GM12878 (cell line): ENCODE data around the gene ACSS1. TPM values are rescaled to one million over a fixed set of nuclear protein-coding genes. Genes with fewer than 3 reads are reported as not detected.

Source experiments
- ATAC-seq: fragments of 200-7000 bp; cut with Tn5 transposase; 3 replicates; pipeline ENCODE4 v1.9.1; 2020; ENCODE audit warnings: mild to moderate bottlenecking, moderate library complexity
- BruUV-seq: library from RNA; stranded (reverse); fragments of 400-500 nt; replicated peaks from 2 replicates; lab custom pipeline; 2021; lab: Mats Ljungman, UMichigan
- CTCF ChIA-PET: fragments of 300-600 bp; sonication (Branson Sonifier 250); formaldehyde crosslinking; extraction: SDS; loops from one replicate; lab custom pipeline; 2021; ENCODE audit warnings: inconsistent platforms; lab: Yijun Ruan, JAX
- POLR2A ChIA-PET: fragments of 350-600 bp; formaldehyde crosslinking; extraction: SDS; loops from one replicate; lab custom pipeline; 2021; ENCODE audit warnings: inconsistent platforms; lab: Charles Lee
- RAD21 ChIA-PET: fragments of 300-600 bp; sonication (Branson Sonifier 250); formaldehyde crosslinking; loops from one replicate; lab custom pipeline; 2023; ENCODE audit warnings: antibody characterized with exemption; ENCODE audit not compliant: unreplicated experiment; lab: Charles Lee
- SMC1A ChIA-PET: fragments of 300-600 bp; sonication (Branson Sonifier 250); formaldehyde crosslinking; loops from one replicate; lab custom pipeline; 2023; ENCODE audit not compliant: unreplicated experiment, uncharacterized antibody; lab: Charles Lee
- DNase-seq: peaks from one replicate; pipeline ENCODE4 v3.0.0-alpha.2; 2011; ENCODE audit warnings: low read depth, low spot score
- FAIRE-seq: peaks from 3 replicates; lab custom pipeline; 2011; peaks lifted over from hg19 to GRCh38; lab: Jason Lieb, UNC
- H2AFZ ChIP-seq: 2 replicates; pipeline ENCODE4 v1.6.0; 2011; ENCODE audit warnings: low read depth, low read length, control low read depth; ENCODE audit not compliant: control insufficient read depth
- H3K27ac ChIP-seq: 2 replicates; pipeline ENCODE4 v1.5.1; 2011; ENCODE audit warnings: control low read depth; ENCODE audit not compliant: control insufficient read depth, insufficient read depth
- H3K27me3 ChIP-seq, 2 experiments: replicated peaks in 1 of 2; 2 replicates each; pipeline versions ENCODE4 v1.6.0 to v1.6.1; 2011; ENCODE audit warnings: low read length in 1 of 2; ENCODE audit not compliant: control insufficient read depth in 2 of 2, insufficient read depth in 2 of 2
- H3K36me3 ChIP-seq, 2 experiments: 2 replicates each; pipeline ENCODE4 v1.5.1; 2011; ENCODE audit warnings: low read length in 1 of 2; ENCODE audit not compliant: control insufficient read depth in 2 of 2, insufficient read depth in 2 of 2
- H3K4me1 ChIP-seq: 2 replicates; pipeline ENCODE4 v1.6.1; 2011; ENCODE audit warnings: mild to moderate bottlenecking, low read length, moderate library complexity, mixed read lengths; ENCODE audit not compliant: control insufficient read depth, insufficient read depth
- H3K4me2 ChIP-seq: 2 replicates; pipeline ENCODE4 v1.6.0; 2011; ENCODE audit warnings: control low read depth; ENCODE audit not compliant: control insufficient read depth, insufficient read depth
- H3K4me3 ChIP-seq: fragments of 200-600 bp; sonication (generic); 2 replicates; pipeline ENCODE4 v1.5.1; 2016
- H3K79me2 ChIP-seq: 2 replicates; pipeline ENCODE4 v1.6.0; 2011; ENCODE audit warnings: low read length; ENCODE audit not compliant: control insufficient read depth, insufficient read depth
- H3K9ac ChIP-seq: 2 replicates; pipeline ENCODE4 v1.8.0; 2011; ENCODE audit warnings: low read length, control low read depth, mixed read lengths; ENCODE audit not compliant: control insufficient read depth, insufficient read depth
- H3K9me3 ChIP-seq: replicated peaks from 3 replicates; pipeline ENCODE4 v1.5.1; 2011; ENCODE audit warnings: mild to moderate bottlenecking, low read length; ENCODE audit not compliant: control insufficient read depth, insufficient read depth
- H4K20me1 ChIP-seq: 2 replicates; pipeline ENCODE4 v1.6.0; 2011; ENCODE audit not compliant: control insufficient read depth, insufficient read depth
- BCL3 ChIP-seq: IDR thresholded peaks from 2 replicates; pipeline ENCODE4 v1.6.1; 2011; ENCODE audit warnings: borderline replicate concordance, low read depth, mild to moderate bottlenecking, moderate library complexity, low read length; ENCODE audit not compliant: insufficient read depth, poor library complexity, severe bottlenecking
- CBFB ChIP-seq: IDR thresholded peaks from 2 replicates; pipeline ENCODE4 v1.6.1; 2016; ENCODE audit warnings: antibody characterized with exemption, low read depth
- CEBPB ChIP-seq, 2 experiments: fragments of 150-350 bp in 1 of 2; IDR thresholded peaks; 2 replicates each; pipeline ENCODE4 v1.6.1; 2012 to 2014; ENCODE audit warnings: low read depth in 2 of 2, low read length in 2 of 2, borderline replicate concordance in 1 of 2, inconsistent platforms in 1 of 2
- CUX1 ChIP-seq: IDR thresholded peaks from 2 replicates; pipeline ENCODE4 v1.6.1; 2012; ENCODE audit warnings: improper control_type of control experiment, low read depth, low read length; ENCODE audit not compliant: insufficient replicate concordance
- DPF2 ChIP-seq: fragments of 450-650 bp; IDR thresholded peaks from 2 replicates; pipeline ENCODE4 v1.6.1; 2017; ENCODE audit warnings: mild to moderate bottlenecking
- E4F1 ChIP-seq: fragments of 450-650 bp; IDR thresholded peaks from 2 replicates; pipeline ENCODE4 v1.6.1; 2018; ENCODE audit warnings: borderline replicate concordance, mild to moderate bottlenecking; ENCODE audit not compliant: partially characterized antibody
- EZH2 ChIP-seq: IDR thresholded peaks from 2 replicates; pipeline ENCODE4 v1.6.1; 2012; ENCODE audit warnings: low read depth, mild to moderate bottlenecking, control low read depth, inconsistent platforms, low read length, borderline replicate concordance; ENCODE audit not compliant: control insufficient read depth
- NFIC ChIP-seq: IDR thresholded peaks from 2 replicates; pipeline ENCODE4 v1.6.1; 2012; ENCODE audit warnings: low read depth, mild to moderate bottlenecking, inconsistent platforms, low read length, moderate library complexity
- POLR2A ChIP-seq: IDR thresholded peaks from 2 replicates; pipeline ENCODE4 v1.6.1; 2011; ENCODE audit warnings: low read depth, mild to moderate bottlenecking, low read length
- RAD21 ChIP-seq: IDR thresholded peaks from 2 replicates; pipeline ENCODE4 v1.6.1; 2011; ENCODE audit warnings: mild to moderate bottlenecking, low read depth, low read length, moderate library complexity; ENCODE audit not compliant: insufficient read depth
- RBBP5 ChIP-seq: fragments of 200-600 bp; sonication (generic); conservative IDR thresholded peaks from 2 replicates; pipeline ENCODE4 v1.6.1; 2016
- SUPT20H ChIP-seq: IDR thresholded peaks from 2 replicates; pipeline ENCODE4 v1.6.1; 2011; ENCODE audit warnings: low read depth, mild to moderate bottlenecking, low read length, moderate library complexity, borderline replicate concordance; ENCODE audit not compliant: control insufficient read depth
- ZNF384 ChIP-seq: IDR thresholded peaks from 2 replicates; pipeline ENCODE4 v1.6.1; 2012; ENCODE audit warnings: low read depth, mild to moderate bottlenecking, low read length, improper control_type of control experiment, borderline replicate concordance
- WGBS: methylation state at CpG from one replicate; pipeline ENCODE4 v1.1.6; 2016; ENCODE audit warnings: low lambda C conversion rate; ENCODE audit not compliant: insufficient replicate concordance, insufficient coverage; ENCODE audit errors: missing lambda C conversion rate; 5-methylcytosine and 5-hydroxymethylcytosine counted together
- in situ Hi-C: fragments of 300-500 bp; cut with MboI; formaldehyde crosslinking; loops from 9 replicates; pipeline ENCODE4 v1.14.3; 2018; ENCODE audit warnings: mixed read lengths
- intact Hi-C: fragments of 100-400 bp; cut with micrococcal nuclease; formaldehyde crosslinking; loops from one replicate; pipeline ENCODE4 v1.14.2; 2022; ENCODE audit not compliant: unreplicated experiment
- polyA plus RNA-seq, 11 experiments: library from polyadenylated mRNA; depleted of rRNA in 4 of 11; unstranded in 6 of 11; stranded (reverse) in 5 of 11; fragments of >200 nt; fragmentation: Nextera tagmentation in 4 of 11; fragmentation: Illumina TruSeq in 1 of 11; extraction: Ambion mirVana in 4 of 11; extraction: Trizol in 1 of 11; gene quantifications; 1 replicate in 1 of 11; 2 replicates in 10 of 11; pipeline versions ENCODE4 v1.2.1 to v1.2.3, GENCODE V29; 2011 to 2016; ENCODE audit warnings: inconsistent platforms in 2 of 11, missing spikeins in 2 of 11, low read depth in 1 of 11
- total RNA-seq, 4 experiments: library from RNA; depleted of rRNA in 3 of 4; stranded (reverse); fragments of >200 nt in 3 of 4; fragmentation: Illumina TruSeq in 1 of 4; extraction: Trizol in 1 of 4; gene quantifications; 2 replicates each; pipeline versions ENCODE4 v1.2.1 to v1.2.3, GENCODE V29; 2013 to 2021
- TF ChIP-seq, protein P1 (sequence below): IDR thresholded peaks from 2 replicates; pipeline ENCODE4 v1.6.1; 2011; ENCODE audit warnings: low read depth, low read length, improper control_type of control experiment, borderline replicate concordance

ACSS1 gene
- total and polyA plus RNA-seq, 10 of the 15 experiments (the other 5 are each of a cell fraction or from before 2014, with no cell fraction given) = 1.3 to 44.9 (median 31.1) TPM

GRCh38 chr20:25078662-25079061 is 20.7 kb upstream of the ACSS1 start:
- Histone ChIP-seq H3K4me3 (no peak overlapping the region), H3K9ac (no peak overlapping the region), H3K4me1 (no peaks in the 10 kb centered on the region), H3K27ac (no peak overlapping the region), H4K20me1 (no peaks in the 10 kb centered on the region), H3K27me3 (peaks cover 7 to 26% of the 10 kb centered on the region in 2 experiments), H3K79me2 (no peaks in the 10 kb centered on the region), H3K4me2 (no peak overlapping the region), H2AFZ (no peak overlapping the region), H3K36me3 (no peaks in the 10 kb centered on the region), H3K9me3 (no peaks in the 10 kb centered on the region; the same call in 2 of the 3 replicates)
- no TSS peak for BruUV-seq
- POLR2A ChIA-PET = interaction anchor here (0.6 kb wide), 1 partner anchor 58 kb away, joined by 3 read pairs; no protein-coding TSS in a partner anchor
- no peak for DNase-seq
- WGBS = 33% methylated on average over 8 of the region's 8 CpGs
- RAD21 ChIA-PET = no interaction called here
- SMC1A ChIA-PET = interaction anchor here (0.6 to 1.8 kb wide), 7 partner anchors 12 to 321 kb away, joined by 3 to 6 read pairs (median 4); no protein-coding TSS in a partner anchor
- no peak for ATAC-seq
- intact Hi-C loops = no loop called here
- in situ Hi-C loops = no loop called here
- CTCF ChIA-PET = interaction anchor here (1.0 to 2.8 kb wide), 4 partner anchors 12 to 319 kb away, joined by 3 to 8 read pairs (median 4); no protein-coding TSS in a partner anchor
- FAIRE-seq = no peak
- TF ChIP-seq POLR2A (no peak), ZNF384 (no peak), CEBPB (IDR thresholded peaks at IDR 0.05; ENCODE audit: borderline replicate concordance in 1 of 2, low read depth in 2 of 2, low read length in 2 of 2) (no peak), CBFB (no peak), NFIC (no peak), RAD21 (no peak), E4F1 (no peak), DPF2 (no peak), EZH2 (no peak), BCL3 (no peak), SUPT20H (no peak), CUX1 (no peak), RBBP5 (no peak)
- TF ChIP-seq, protein P1, sequence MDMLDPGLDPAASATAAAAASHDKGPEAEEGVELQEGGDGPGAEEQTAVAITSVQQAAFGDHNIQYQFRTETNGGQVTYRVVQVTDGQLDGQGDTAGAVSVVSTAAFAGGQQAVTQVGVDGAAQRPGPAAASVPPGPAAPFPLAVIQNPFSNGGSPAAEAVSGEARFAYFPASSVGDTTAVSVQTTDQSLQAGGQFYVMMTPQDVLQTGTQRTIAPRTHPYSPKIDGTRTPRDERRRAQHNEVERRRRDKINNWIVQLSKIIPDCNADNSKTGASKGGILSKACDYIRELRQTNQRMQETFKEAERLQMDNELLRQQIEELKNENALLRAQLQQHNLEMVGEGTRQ = no peak
